Astrocyte (in vitro differentiated cells and primary cell): Measurements from ENCODE around the gene CTNNAL1.

ENCODE experiments used
- CTCF ChIP-seq: IDR thresholded peaks from 2 replicates; pipeline ENCODE4 v1.5.1; 2011; ENCODE audit warnings: low read depth, mild to moderate bottlenecking, inconsistent platforms, low read length, moderate library complexity; ENCODE audit not compliant: insufficient read depth
- EZH2 ChIP-seq: IDR thresholded peaks from 2 replicates; pipeline ENCODE4 v1.6.1; 2012; ENCODE audit warnings: mild to moderate bottlenecking, low read length, inconsistent platforms; ENCODE audit not compliant: insufficient read depth

- no peak for TF ChIP-seq CTCF
- no peak for TF ChIP-seq EZH2
Observed at GRCh38 chr9:108991479-108991878, 21.8 kb downstream of the CTNNAL1 start.
